ENCODE data around the gene ZNF248. TPM values are rescaled to one million over a fixed set of nuclear protein-coding genes. Genes with fewer than 3 reads are reported as not detected.
"Not testable (repeated sequence)": the region's sequence is repeated elsewhere in the genome, so short reads cannot be mapped to it uniquely, and the experiment has no call there.

Gene ZNF248
- total RNA-seq, 4 donors from 2014 or later = 7.2 to 51.2 (median 26.9) TPM

GRCh38 chr10:37741831-37742230 is 115.6 kb downstream of the ZNF248 start:
- intact Hi-C loops (cut with DNase I; ENCODE audit: low total_unique reads) = no loop called here
- no peak for TF ChIP-seq POLR2A (IDR thresholded peaks at IDR 0.05)
- TF ChIP-seq CTCF (IDR thresholded peaks at IDR 0.05) = no peak
- H3K36me3 ChIP-seq = no peaks in the 10 kb centered on the region
- no peak overlapping the region for H3K27ac ChIP-seq
- no peaks in the 10 kb centered on the region for H3K4me1 ChIP-seq
- no peaks in the 10 kb centered on the region for H3K27me3 ChIP-seq
- DNase-seq = no peak
- H3K9me3 ChIP-seq = no peaks in the 10 kb centered on the region
- no peak overlapping the region for H3K4me3 ChIP-seq

- H3K4me3 ChIP-seq = no peak overlapping the region
- no peak for DNase-seq
- no peaks in the 10 kb centered on the region for H3K27me3 ChIP-seq
- H3K4me1 ChIP-seq = no peaks in the 10 kb centered on the region
- H3K36me3 ChIP-seq = no peaks in the 10 kb centered on the region
- no peak for TF ChIP-seq POLR2A (IDR thresholded peaks at IDR 0.05)
- TF ChIP-seq CTCF (IDR thresholded peaks at IDR 0.05) = no peak
- H3K9me3 ChIP-seq = no peaks in the 10 kb centered on the region
- no peak overlapping the region for H3K27ac ChIP-seq
- intact Hi-C loops (cut with DNase I; ENCODE audit: low total_unique reads) = no loop called here
Measured at GRCh38 chr10:37739181-37739580, 118.2 kb downstream of the ZNF248 start.

DNA sequence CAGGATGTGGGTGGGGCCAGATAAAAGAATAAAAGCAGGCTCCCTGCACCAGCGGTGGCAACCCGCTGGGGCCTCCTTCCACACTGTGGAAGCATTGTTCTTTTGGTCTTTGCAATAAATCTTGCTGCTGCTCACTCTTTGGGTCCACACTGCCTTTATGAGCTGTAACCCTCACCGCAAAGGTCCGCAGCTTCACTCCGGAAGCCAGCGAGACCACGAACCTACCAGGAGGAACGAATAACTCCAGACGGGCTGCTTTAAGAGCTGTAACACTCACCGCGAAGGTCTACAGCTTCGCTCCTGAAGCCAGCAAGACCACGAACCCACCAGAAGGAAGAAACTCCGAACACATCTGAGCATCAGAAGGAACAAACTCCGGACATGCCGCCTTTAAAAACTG is 119.2 kb downstream of the ZNF248 start:
- H3K4me1 ChIP-seq; H3K9me3 ChIP-seq; DNase-seq; H3K27me3 ChIP-seq; H3K36me3 ChIP-seq; H3K27ac ChIP-seq; intact Hi-C loops (cut with DNase I; ENCODE audit: low total_unique reads); H3K4me3 ChIP-seq: not testable (repeated sequence)

- intact Hi-C loops (cut with DNase I; ENCODE audit: low total_unique reads) = no loop called here
- TF ChIP-seq POLR2A (IDR thresholded peaks at IDR 0.05) (no peak), CTCF (IDR thresholded peaks at IDR 0.05) (no peak)
- H3K27ac ChIP-seq = no peak overlapping the region
- H3K9me3 ChIP-seq = no peaks in the 10 kb centered on the region
- H3K27me3 ChIP-seq = no peaks in the 10 kb centered on the region
- no peaks in the 10 kb centered on the region for H3K4me1 ChIP-seq
- no peaks in the 10 kb centered on the region for H3K36me3 ChIP-seq
- no peak for DNase-seq
- no peak overlapping the region for H3K4me3 ChIP-seq
Measured at GRCh38 chr10:37737336-37737735, 120.1 kb downstream of the ZNF248 start.

DNA sequence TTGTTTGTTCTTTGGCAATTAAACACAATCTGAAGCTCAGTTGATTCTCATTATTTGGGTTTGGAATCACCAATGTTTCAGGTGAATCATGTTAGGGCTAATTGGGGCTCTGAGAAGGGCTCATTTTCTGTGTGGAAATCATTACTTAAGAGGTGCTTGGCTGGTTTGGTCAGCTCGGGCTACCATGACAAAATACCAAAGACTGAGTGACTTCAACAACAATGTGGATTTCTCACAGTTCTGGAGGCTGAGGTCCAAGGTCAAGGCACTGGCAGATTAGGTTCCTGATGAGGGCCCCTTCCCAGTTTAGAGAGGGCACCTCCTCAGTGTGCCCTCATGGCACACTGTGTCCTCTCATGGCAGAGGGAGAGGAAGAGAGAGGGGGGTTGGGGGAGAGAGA is 121.3 kb downstream of the ZNF248 start:
- no peak overlapping the region for H3K4me3 ChIP-seq
- no peak for TF ChIP-seq CTCF (IDR thresholded peaks at IDR 0.05)
- no peak for TF ChIP-seq POLR2A (IDR thresholded peaks at IDR 0.05)
- no peaks in the 10 kb centered on the region for H3K36me3 ChIP-seq
- DNase-seq = no peak
- no peaks in the 10 kb centered on the region for H3K27me3 ChIP-seq
- H3K9me3 ChIP-seq = no peaks in the 10 kb centered on the region
- no peaks in the 10 kb centered on the region for H3K4me1 ChIP-seq
- H3K27ac ChIP-seq = no peak overlapping the region
- intact Hi-C loops (cut with DNase I; ENCODE audit: low total_unique reads) = no loop called here

DNA sequence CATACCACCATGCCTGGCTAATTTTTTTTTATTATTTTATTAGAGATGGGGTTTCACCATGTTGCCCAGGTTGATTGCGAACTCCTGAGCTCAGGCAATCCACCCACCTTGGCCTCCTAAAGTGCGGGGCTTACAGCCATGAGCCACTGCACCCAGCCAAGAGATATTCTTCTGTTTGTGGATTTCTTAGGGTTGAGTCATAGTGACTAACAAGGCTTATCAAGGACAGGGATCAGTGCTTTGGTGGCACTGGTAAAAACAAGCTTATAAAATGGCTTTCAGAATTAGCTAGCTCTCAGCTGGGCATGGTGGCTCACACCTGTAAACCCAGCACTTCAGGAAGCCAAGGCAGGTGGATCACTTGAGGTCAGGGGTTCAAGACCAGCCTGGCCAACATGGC is 122.4 kb downstream of the ZNF248 start:
- Histone ChIP-seq H3K9me3 (no peaks in the 10 kb centered on the region), H3K27me3 (no peaks in the 10 kb centered on the region), H3K4me1 (no peaks in the 10 kb centered on the region), H3K27ac (no peak overlapping the region), H3K4me3 (no peak overlapping the region), H3K36me3 (no peaks in the 10 kb centered on the region)
- intact Hi-C loops (cut with DNase I; ENCODE audit: low total_unique reads) = no loop called here
- no peak for DNase-seq
- TF ChIP-seq CTCF (IDR thresholded peaks at IDR 0.05) (no peak), POLR2A (IDR thresholded peaks at IDR 0.05) (no peak)
